HepG2 (cell line): ENCODE results near the gene RBM22. TPM values are rescaled to one million over a fixed set of nuclear protein-coding genes. Genes with fewer than 3 reads are reported as not detected.

ENCODE experiments used
- ATAC-seq: fragments of 200-7000 bp; cut with Tn5 transposase; 3 replicates; pipeline ENCODE4 v1.9.1; 2020; ENCODE audit warnings: mild to moderate bottlenecking, moderate library complexity
- BruUV-seq: library from RNA; stranded (reverse); fragments of 400-500 nt; replicated peaks from 2 replicates; lab custom pipeline; 2021; lab: Mats Ljungman, UMichigan
- CTCF ChIA-PET: fragments of 300-600 bp; formaldehyde crosslinking; extraction: SDS; loops from one replicate; lab custom pipeline; 2021; ENCODE audit warnings: low total read pairs, inconsistent platforms, low intra/inter-chr PET ratio; lab: Yijun Ruan, JAX
- POLR2A ChIA-PET: fragments of 350-600 bp; sonication (Branson Sonifier 250); formaldehyde crosslinking; loops from one replicate; lab custom pipeline; 2020; ENCODE audit warnings: antibody characterized with exemption, inconsistent platforms; lab: Yijun Ruan, JAX
- DNase-seq: peaks from one replicate; pipeline ENCODE4 v3.0.0-alpha.2; 2015; ENCODE audit warnings: low spot score
- FAIRE-seq: peaks from 3 replicates; lab custom pipeline; 2011; peaks lifted over from hg19 to GRCh38; lab: Jason Lieb, UNC
- H2AFZ ChIP-seq: one replicate; pipeline ENCODE4 v1.6.1; 2011; ENCODE audit warnings: low read length, inconsistent platforms
- H3K27ac ChIP-seq: fragments of 300-600 bp; 3 replicates; pipeline ENCODE4 v1.8.0; 2011; ENCODE audit warnings: mixed run types, mild to moderate bottlenecking, mixed read lengths, low read length, inconsistent platforms; ENCODE audit not compliant: insufficient read depth; ENCODE audit errors: extremely low read length
- H3K27me3 ChIP-seq, 2 experiments: fragments of 200-600 bp in 1 of 2; 2 replicates in 1 of 2; 3 replicates in 1 of 2; pipeline versions ENCODE4 v1.6.0 to v1.8.0; 2011; ENCODE audit warnings: low read length in 2 of 2, mild to moderate bottlenecking in 2 of 2, moderate library complexity in 2 of 2, inconsistent platforms in 1 of 2; ENCODE audit not compliant: insufficient read depth in 2 of 2, control insufficient read depth in 1 of 2
- H3K36me3 ChIP-seq, 2 experiments: fragments of 200-600 bp in 1 of 2; replicated peaks in 1 of 2; 2 replicates in 1 of 2; 3 replicates in 1 of 2; pipeline versions ENCODE4 v1.5.1 to v1.8.0; 2011; ENCODE audit warnings: low read length in 2 of 2, inconsistent platforms in 1 of 2; ENCODE audit not compliant: insufficient read depth in 2 of 2, control insufficient read depth in 1 of 2
- H3K4me1 ChIP-seq: 2 replicates; pipeline ENCODE4 v1.5.1; 2012; ENCODE audit warnings: low read length, inconsistent platforms; ENCODE audit not compliant: insufficient read depth
- H3K4me2 ChIP-seq: 2 replicates; pipeline ENCODE4 v1.6.0; 2011; ENCODE audit warnings: low read depth, low read length, inconsistent platforms
- H3K4me3 ChIP-seq, 3 experiments: fragments of 200-600 bp in 1 of 3; sonication (generic), shearing (Covaris generic) in 1 of 3; replicated peaks in 1 of 3; 2 replicates each; pipeline ENCODE4 v1.5.1; 2011 to 2016; ENCODE audit warnings: low read length in 3 of 3, inconsistent platforms in 2 of 3, low read depth in 2 of 3, mild to moderate bottlenecking in 2 of 3, control low read depth in 1 of 3, mixed read lengths in 1 of 3; ENCODE audit not compliant: insufficient read depth in 1 of 3
- H3K79me2 ChIP-seq: one replicate; pipeline ENCODE4 v1.6.1; 2011; ENCODE audit warnings: low read length, inconsistent platforms; ENCODE audit not compliant: insufficient read depth
- H3K9ac ChIP-seq: 2 replicates; pipeline ENCODE4 v1.6.0; 2011; ENCODE audit warnings: mild to moderate bottlenecking, low read depth, low read length, inconsistent platforms; ENCODE audit not compliant: insufficient read depth
- H3K9me3 ChIP-seq: 2 replicates; pipeline ENCODE4 v1.5.1; 2012; ENCODE audit warnings: mild to moderate bottlenecking, low read length
- H4K20me1 ChIP-seq: 2 replicates; pipeline ENCODE4 v1.6.0; 2011; ENCODE audit warnings: inconsistent platforms, mild to moderate bottlenecking, low read length, moderate library complexity; ENCODE audit not compliant: insufficient read depth
- HCFC1 ChIP-seq: fragments of 150-350 bp; IDR thresholded peaks from 2 replicates; pipeline ENCODE4 v1.6.1; 2014; ENCODE audit warnings: low read depth, low read length
- KDM5A ChIP-seq: fragments of 200-600 bp; sonication (generic); IDR thresholded peaks from 2 replicates; pipeline ENCODE4 v1.7.0; 2018; ENCODE audit warnings: antibody characterized with exemption, mild to moderate bottlenecking, low read length, borderline replicate concordance
- KDM5B ChIP-seq: sonication (generic); formaldehyde crosslinking; IDR thresholded peaks from 2 replicates; pipeline ENCODE4 v1.4.0; 2020; ENCODE audit warnings: missing genetic modification reagents, mild to moderate bottlenecking, borderline replicate concordance
- PCBP2 ChIP-seq: fragments of 200-400 bp; formaldehyde crosslinking; optimal IDR thresholded peaks from 2 replicates; pipeline ENCODE3; 2018; ENCODE audit warnings: low read length, low read depth; ENCODE audit not compliant: poor library complexity, severe bottlenecking
- RBM39 ChIP-seq: fragments of 200-400 bp; formaldehyde crosslinking; IDR thresholded peaks from one replicate; pipeline ENCODE4 v1.6.1; 2018; ENCODE audit warnings: antibody characterized with exemption, mild to moderate bottlenecking, low read depth, low read length; ENCODE audit not compliant: poor library complexity, severe bottlenecking
- TBX2 ChIP-seq: sonication (generic); formaldehyde crosslinking; IDR thresholded peaks from 2 replicates; pipeline ENCODE4 v1.5.0; 2020; ENCODE audit warnings: missing genetic modification reagents, mild to moderate bottlenecking, borderline replicate concordance
- YEATS4 ChIP-seq: sonication (generic); formaldehyde crosslinking; IDR thresholded peaks from 2 replicates; pipeline ENCODE4 v1.4.0; 2020; ENCODE audit warnings: missing genetic modification reagents, borderline replicate concordance
- ZBTB25 ChIP-seq: IDR thresholded peaks from 2 replicates; pipeline ENCODE4 v1.6.1; 2018; ENCODE audit warnings: missing genetic modification reagents
- ZFP36L1 ChIP-seq: sonication (generic); formaldehyde crosslinking; IDR thresholded peaks from 2 replicates; pipeline ENCODE4 v1.8.0; 2022; ENCODE audit warnings: mild to moderate bottlenecking, missing genetic modification reagents, moderate library complexity
- ZFY ChIP-seq: sonication (generic); formaldehyde crosslinking; IDR thresholded peaks from 2 replicates; pipeline ENCODE4 v1.4.0; 2020; ENCODE audit warnings: missing genetic modification reagents
- ZNF12 ChIP-seq: sonication (generic); formaldehyde crosslinking; IDR thresholded peaks from 2 replicates; pipeline ENCODE4 v1.5.0; 2020; ENCODE audit warnings: missing genetic modification reagents
- ZNF33A ChIP-seq: sonication (generic); formaldehyde crosslinking; IDR thresholded peaks from 2 replicates; pipeline ENCODE4 v1.5.1; 2020; ENCODE audit warnings: missing genetic modification reagents, mild to moderate bottlenecking, moderate library complexity, borderline replicate concordance
- ZNF350 ChIP-seq: sonication (generic); formaldehyde crosslinking; IDR thresholded peaks from 2 replicates; pipeline ENCODE4 v1.4.0; 2020; ENCODE audit warnings: mild to moderate bottlenecking, low read depth, missing genetic modification reagents, borderline replicate concordance
- ZNF354B ChIP-seq: sonication (generic); formaldehyde crosslinking; IDR thresholded peaks from 2 replicates; pipeline ENCODE4 v1.8.0; 2022; ENCODE audit warnings: mild to moderate bottlenecking, missing genetic modification reagents
- ZNF556 ChIP-seq: sonication (generic); formaldehyde crosslinking; IDR thresholded peaks from 2 replicates; pipeline ENCODE4 v1.4.0; 2020; ENCODE audit warnings: mild to moderate bottlenecking, missing genetic modification reagents, borderline replicate concordance
- ZNF687 ChIP-seq: sonication (generic); formaldehyde crosslinking; IDR thresholded peaks from 2 replicates; pipeline ENCODE4 v1.5.1; 2020; ENCODE audit warnings: mild to moderate bottlenecking, missing genetic modification reagents, moderate library complexity
- ZNF761 ChIP-seq: sonication (generic); formaldehyde crosslinking; conservative IDR thresholded peaks from 2 replicates; pipeline ENCODE4 v1.4.0; 2020; ENCODE audit warnings: mild to moderate bottlenecking, missing genetic modification reagents
- ZNF772 ChIP-seq: sonication (generic); formaldehyde crosslinking; IDR thresholded peaks from 2 replicates; pipeline ENCODE4 v1.5.0; 2020; ENCODE audit warnings: mild to moderate bottlenecking, missing genetic modification reagents
- WGBS: methylation state at CpG from one replicate; pipeline ENCODE4 v1.1.6; 2017; ENCODE audit warnings: low lambda C conversion rate; 5-methylcytosine and 5-hydroxymethylcytosine counted together
- in situ Hi-C: cut with HindIII; loops from 2 replicates; pipeline ENCODE4 v1.10.0; 2017; ENCODE audit warnings: low pct_unique_long_range_greater_than_20kb; ENCODE audit not compliant: extremely low pct_ligation_motif_present
- intact Hi-C: fragments of 100-400 bp; cut with micrococcal nuclease; formaldehyde crosslinking; loops from one replicate; pipeline ENCODE4 v1.10.0; 2022; ENCODE audit not compliant: unreplicated experiment
- polyA plus RNA-seq, 8 experiments: library from polyadenylated mRNA; depleted of rRNA in 3 of 8; stranded (reverse) in 7 of 8; unstranded in 1 of 8; fragments of >200 nt; fragmentation: Illumina TruSeq in 4 of 8; extraction: Trizol in 4 of 8; gene quantifications; 2 replicates each; pipeline versions ENCODE4 v1.2.1 to v1.2.3, GENCODE V29; 2011 to 2016; ENCODE audit warnings: low read depth in 4 of 8, missing spikeins in 1 of 8, mixed read lengths in 1 of 8; ENCODE audit not compliant: insufficient read depth in 1 of 8
- total RNA-seq, 5 experiments: library from RNA; depleted of rRNA; stranded (reverse); fragments of >200 nt; fragmentation: Illumina TruSeq; extraction: Trizol; gene quantifications; 2 replicates each; pipeline ENCODE4 v1.2.3, GENCODE V29; 2016; ENCODE audit warnings: low read depth in 1 of 5

Gene RBM22
- total and polyA plus RNA-seq, 2 of the 13 experiments (the other 11 are each of a cell fraction or from before 2014, with no cell fraction given) = 28.3 to 35.0 TPM

GRCh38 chr5:150651382-150651781, 49.5 kb downstream of the RBM22 start:
- CTCF ChIA-PET = no interaction called here
- POLR2A ChIA-PET = no interaction called here
- Histone ChIP-seq H3K4me1 (peaks cover 14% of the 10 kb centered on the region), H3K9me3 (no peaks in the 10 kb centered on the region), H3K9ac (no peak overlapping the region), H3K27ac (no peak overlapping the region), H2AFZ (no peak overlapping the region), H3K4me3 (no peak overlapping the region), H3K36me3 (no peaks in the 10 kb centered on the region), H3K79me2 (no peaks in the 10 kb centered on the region), H4K20me1 (no peaks in the 10 kb centered on the region), H3K27me3 (0 out of 5 replicates have a peak, but pooled peaks cover 0 to 2% of the 10 kb centered on the region in 2 experiments), H3K4me2 (no peak overlapping the region)
- WGBS = 48% methylated on average over 1 of the region's 1 CpG
- in situ Hi-C loops = loop anchor here (25.0 kb wide), 1 partner anchor 189 kb away; no protein-coding TSS in a partner anchor
- intact Hi-C loops = no loop called here
- DNase-seq (no peak), ATAC-seq (no peak), FAIRE-seq (no peak)
- no TSS peak for BruUV-seq
- TF ChIP-seq HCFC1 = no peak
- TF ChIP-seq ZFY (CRISPR knock-in tag) = no peak
- no peak for TF ChIP-seq ZNF761 (CRISPR knock-in tag)
- TF ChIP-seq ZNF772 (CRISPR knock-in tag) = no peak
- TF ChIP-seq KDM5A = no peak
- no peak for TF ChIP-seq ZNF350 (CRISPR knock-in tag)
- no peak for TF ChIP-seq ZNF354B (CRISPR knock-in tag)
- no peak for TF ChIP-seq ZBTB25
- TF ChIP-seq RBM39 = no peak
- TF ChIP-seq ZFP36L1 = no peak
- TF ChIP-seq ZNF687 (CRISPR knock-in tag) = no peak
- no peak for TF ChIP-seq ZNF33A (CRISPR knock-in tag)
- TF ChIP-seq PCBP2 = no peak
- TF ChIP-seq ZNF556 (CRISPR knock-in tag) = no peak
- TF ChIP-seq TBX2 (CRISPR knock-in tag) = no peak
- TF ChIP-seq ZNF12 (CRISPR knock-in tag) = no peak
- no peak for TF ChIP-seq YEATS4
- TF ChIP-seq KDM5B (CRISPR knock-in tag) = no peak
